Keratinocyte (primary cell): ENCODE results near the gene MOB2.

ENCODE experiments used
- CTCF ChIP-seq, 3 experiments: IDR thresholded peaks in 1 of 3; conservative IDR thresholded peaks in 1 of 3; optimal IDR thresholded peaks in 1 of 3; 2 replicates in 2 of 3; 3 replicates in 1 of 3; pipeline versions ENCODE3 to v1.5.1; 2011; ENCODE audit warnings: low read length in 3 of 3, mild to moderate bottlenecking in 3 of 3, moderate library complexity in 2 of 3, control low read depth in 1 of 3, inconsistent platforms in 1 of 3; ENCODE audit not compliant: insufficient read depth in 2 of 3; ENCODE audit errors: extremely low read depth in 1 of 3
- EZH2 ChIP-seq: IDR thresholded peaks from one replicate; pipeline ENCODE4 v1.6.1; 2012; ENCODE audit warnings: inconsistent platforms, mild to moderate bottlenecking, low read length, moderate library complexity

GRCh38 chr11:1453611-1454034 lies 33.0 kb downstream of the MOB2 start:
- TF ChIP-seq CTCF (optimal IDR thresholded peaks at IDR 0.05 in 1 of 3, IDR thresholded peaks at IDR 0.05 in 1 of 3, conservative IDR thresholded peaks at IDR 0.05 in 1 of 3; ENCODE audit: extremely low read depth in 1 of 3, insufficient read depth in 2 of 3, low read length in 3 of 3): peak; percentile 64 to 91 (median 85)
- TF ChIP-seq EZH2: no peak
